Mucosa of descending colon (tissue), 3 donors: ENCODE results near the gene CARD19. TPM values are rescaled to one million over a fixed set of nuclear protein-coding genes. Genes with fewer than 3 reads are reported as not detected.

ENCODE experiments used
- ATAC-seq: fragments of 200-7000 bp; cut with Tn5 transposase; one replicate; pipeline ENCODE4 v1.9.1; 2020; ENCODE audit warnings: mild to moderate bottlenecking, moderate library complexity
- DNase-seq, 3 donors: peaks; one replicate each; pipeline ENCODE4 v3.0.0-alpha.2; 2020
- H3K36me3 ChIP-seq: fragments of 200-600 bp; one replicate; pipeline ENCODE4 v1.8.0; 2021; ENCODE audit warnings: low read depth, mild to moderate bottlenecking
- H3K4me1 ChIP-seq: fragments of 200-600 bp; one replicate; pipeline ENCODE4 v1.8.0; 2021; ENCODE audit warnings: low read depth, mild to moderate bottlenecking
- H3K4me3 ChIP-seq: fragments of 200-600 bp; one replicate; pipeline ENCODE4 v1.8.0; 2021; ENCODE audit warnings: mild to moderate bottlenecking
- H3K9me3 ChIP-seq: fragments of 200-600 bp; one replicate; pipeline ENCODE4 v1.8.0; 2021; ENCODE audit warnings: mild to moderate bottlenecking
- intact Hi-C, 2 donors: fragments of 100-400 bp; cut with DNase I in 1 of 2; cut with micrococcal nuclease in 1 of 2; formaldehyde crosslinking; loops; one replicate each; pipeline versions ENCODE4 v1.11.0 to v1.11.1; 2022; cut with DNase I, micrococcal nuclease
- total RNA-seq, 3 donors: library from RNA; stranded (reverse); fragmentation: NEBNext Ultra II Directional in 2 of 3; extraction: Animal tissue kit (Norgen Biotek cat#: 25700) in 2 of 3; gene quantifications; one replicate each; pipeline versions ENCODE4 v1.2.1 to v1.2.4, GENCODE V29; 2021 to 2023
- TF ChIP-seq, protein P1 (sequence below): fragments of 200-600 bp; IDR thresholded peaks from one replicate; pipeline ENCODE4 v1.8.0; 2022; ENCODE audit warnings: antibody characterized with exemption, mild to moderate bottlenecking
- donor health status: DM: no; HTN: no; CAD: no; lungs with moderate emphysema.
- donor health status: DM: no; HTN: no; CAD: no.
- donor health status: DM: no; HTN: yes; CAD: no.

CARD19 gene
- total RNA-seq, 3 donors from 2014 or later = 39.1 to 47.8 (median 44.2) TPM

- Histone ChIP-seq H3K36me3 (no peaks in the 10 kb centered on the region), H3K4me1 (no peaks in the 10 kb centered on the region), H3K4me3 (no peak overlapping the region), H3K9me3 (no peaks in the 10 kb centered on the region)
- no peak for ATAC-seq
- peak in 1 of 3 donors; percentile 22 for DNase-seq
- TF ChIP-seq, protein P1, sequence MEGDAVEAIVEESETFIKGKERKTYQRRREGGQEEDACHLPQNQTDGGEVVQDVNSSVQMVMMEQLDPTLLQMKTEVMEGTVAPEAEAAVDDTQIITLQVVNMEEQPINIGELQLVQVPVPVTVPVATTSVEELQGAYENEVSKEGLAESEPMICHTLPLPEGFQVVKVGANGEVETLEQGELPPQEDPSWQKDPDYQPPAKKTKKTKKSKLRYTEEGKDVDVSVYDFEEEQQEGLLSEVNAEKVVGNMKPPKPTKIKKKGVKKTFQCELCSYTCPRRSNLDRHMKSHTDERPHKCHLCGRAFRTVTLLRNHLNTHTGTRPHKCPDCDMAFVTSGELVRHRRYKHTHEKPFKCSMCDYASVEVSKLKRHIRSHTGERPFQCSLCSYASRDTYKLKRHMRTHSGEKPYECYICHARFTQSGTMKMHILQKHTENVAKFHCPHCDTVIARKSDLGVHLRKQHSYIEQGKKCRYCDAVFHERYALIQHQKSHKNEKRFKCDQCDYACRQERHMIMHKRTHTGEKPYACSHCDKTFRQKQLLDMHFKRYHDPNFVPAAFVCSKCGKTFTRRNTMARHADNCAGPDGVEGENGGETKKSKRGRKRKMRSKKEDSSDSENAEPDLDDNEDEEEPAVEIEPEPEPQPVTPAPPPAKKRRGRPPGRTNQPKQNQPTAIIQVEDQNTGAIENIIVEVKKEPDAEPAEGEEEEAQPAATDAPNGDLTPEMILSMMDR = no peak
- intact Hi-C loops = no loop called here
Observed at GRCh38 chr9:93117924-93118862, 22.2 kb downstream of the CARD19 start.

- DNase-seq = peak in 2 of 3 donors; percentile 25 to 40
- TF ChIP-seq, protein P1 = no peak
- intact Hi-C loops = no loop called here
- ATAC-seq = no peak
- Histone ChIP-seq H3K4me1 (no peaks in the 10 kb centered on the region), H3K36me3 (no peaks in the 10 kb centered on the region), H3K9me3 (no peaks in the 10 kb centered on the region), H3K4me3 (no peak overlapping the region)
Observed at GRCh38 chr9:93118863-93119702, 23.1 kb downstream of the CARD19 start.

DNA sequence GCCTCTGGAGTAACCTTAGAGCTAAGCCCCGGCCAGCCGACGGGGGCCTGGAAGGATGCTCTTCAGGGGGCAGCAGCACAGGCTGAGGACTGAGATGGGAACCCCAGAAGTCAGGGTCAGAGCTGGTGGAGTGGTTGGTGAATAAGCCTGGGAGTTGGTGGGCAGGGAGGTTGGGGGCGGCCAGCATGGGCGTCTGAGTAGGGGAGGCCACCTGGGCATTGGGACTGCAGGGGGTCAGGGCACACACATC lies 23.6 kb downstream of the CARD19 start:
- no peaks in the 10 kb centered on the region for H3K9me3 ChIP-seq
- H3K4me1 ChIP-seq = no peaks in the 10 kb centered on the region
- H3K36me3 ChIP-seq = no peaks in the 10 kb centered on the region
- DNase-seq (no peak), ATAC-seq (no peak)
- TF ChIP-seq, protein P1 = no peak
- H3K4me3 ChIP-seq = no peak overlapping the region
- intact Hi-C loops = no loop called here

- H3K4me3 ChIP-seq = no peak overlapping the region
- TF ChIP-seq, protein P1 = no peak
- intact Hi-C loops = no loop called here
- no peaks in the 10 kb centered on the region for H3K4me1 ChIP-seq
- H3K36me3 ChIP-seq = no peaks in the 10 kb centered on the region
- DNase-seq (peak; percentile 68 to 91 (median 80)), ATAC-seq (peak; percentile 79)
- H3K9me3 ChIP-seq = no peaks in the 10 kb centered on the region
Observed at GRCh38 chr9:93119953-93120845, 24.2 kb downstream of the CARD19 start.

DNA sequence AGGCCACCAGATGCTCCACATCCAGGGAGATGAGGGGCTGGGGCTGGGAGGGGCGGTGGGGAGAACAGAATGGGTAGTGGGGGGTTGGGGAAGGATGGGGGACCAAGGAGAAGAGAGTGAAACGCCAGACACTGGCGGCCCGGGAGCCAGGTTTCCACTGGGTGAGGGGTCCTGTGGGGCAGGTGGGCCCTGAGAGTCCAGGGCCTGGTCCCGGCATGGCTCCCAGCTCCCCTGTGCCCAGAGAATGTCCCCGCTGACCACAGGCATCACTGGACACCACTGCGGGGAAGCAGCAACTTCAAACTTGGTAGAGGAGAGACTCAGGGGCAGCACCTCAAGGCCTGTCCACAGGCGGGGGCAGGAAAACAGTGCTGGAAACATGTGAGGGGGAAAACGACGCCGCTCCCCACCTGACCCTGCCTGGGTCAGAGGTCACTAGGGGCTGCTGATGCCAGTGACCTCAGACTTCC lies 24.9 kb downstream of the CARD19 start:
- no peaks in the 10 kb centered on the region for H3K9me3 ChIP-seq
- no peak for ATAC-seq
- no peak overlapping the region for H3K4me3 ChIP-seq
- no peaks in the 10 kb centered on the region for H3K4me1 ChIP-seq
- peak in 2 of 3 donors; percentile 30 to 52 for DNase-seq
- H3K36me3 ChIP-seq = no peaks in the 10 kb centered on the region
- intact Hi-C loops = no loop called here
- TF ChIP-seq, protein P1 = no peak
